GM21723 (cell line): ENCODE results near the gene CDC6.

ENCODE experiments used
- ATAC-seq: cut with Tn5 transposase; IDR thresholded peaks from one replicate; pipeline ENCODE4 v1.9.1; 2021; ENCODE audit warnings: mild to moderate bottlenecking, moderate library complexity; ENCODE audit not compliant: unreplicated experiment

CDC6 gene

GRCh38 chr17:40287494-40288369 is at the start of gene CDC6:
CDC6 (plus strand) TSS chr17:40287879; CDS start chr17:40289421, 1,542 bp downstream.
- ATAC-seq: peak; percentile 88

- no peak for ATAC-seq
Observed at GRCh38 chr17:40241252-40241834, 46.3 kb upstream of the CDC6 start.

- ATAC-seq: no peak
Observed at GRCh38 chr17:40242774-40243173, 44.9 kb upstream of the CDC6 start.

GRCh38 chr17:40243761-40244160 is 43.9 kb upstream of the CDC6 start:
- ATAC-seq: no peak

- no peak for ATAC-seq
Observed at GRCh38 chr17:40244255-40244654, 43.4 kb upstream of the CDC6 start.

- ATAC-seq: no peak
Observed at GRCh38 chr17:40247926-40248495, 39.7 kb upstream of the CDC6 start.

GRCh38 chr17:40248507-40248906 is 39.2 kb upstream of the CDC6 start:
- ATAC-seq: no peak

GRCh38 chr17:40251576-40251975 is 36.1 kb upstream of the CDC6 start:
- ATAC-seq: no peak

GRCh38 chr17:40253565-40253964 is 34.1 kb upstream of the CDC6 start:
- ATAC-seq: no peak

GRCh38 chr17:40259505-40259904 is 28.2 kb upstream of the CDC6 start:
- no peak for ATAC-seq

GRCh38 chr17:40260528-40260927 is 27.2 kb upstream of the CDC6 start:
- ATAC-seq: no peak

GRCh38 chr17:40264458-40265185 is 23.1 kb upstream of the CDC6 start:
- no peak for ATAC-seq

- no peak for ATAC-seq
Observed at GRCh38 chr17:40265337-40265736, 22.3 kb upstream of the CDC6 start.

GRCh38 chr17:40266882-40267281 is 20.8 kb upstream of the CDC6 start:
- ATAC-seq: no peak

- no peak for ATAC-seq
Observed at GRCh38 chr17:40268141-40268712, 19.5 kb upstream of the CDC6 start.

- no peak for ATAC-seq
Observed at GRCh38 chr17:40278414-40278813, 9.3 kb upstream of the CDC6 start.

- no peak for ATAC-seq
Observed at GRCh38 chr17:40279402-40279801, 8.3 kb upstream of the CDC6 start.

GRCh38 chr17:40281663-40282062 is 6.0 kb upstream of the CDC6 start:
- ATAC-seq: no peak

- ATAC-seq: no peak
Observed at GRCh38 chr17:40283662-40284061, 4.0 kb upstream of the CDC6 start.

GRCh38 chr17:40284085-40284713 is 3.5 kb upstream of the CDC6 start:
- no peak for ATAC-seq

- ATAC-seq: no peak
Observed at GRCh38 chr17:40286473-40286872, 1.2 kb upstream of the CDC6 start.
